Psoas muscle (tissue), 8 donors: ENCODE measurements around the gene ZFPL1. TPM values are rescaled to one million over a fixed set of nuclear protein-coding genes. Genes with fewer than 3 reads are reported as not detected.

ENCODE experiments used
- ATAC-seq, 4 donors: fragments of 200-7000 bp; cut with Tn5 transposase; one replicate each; pipeline ENCODE4 v1.9.1; 2020; ENCODE audit warnings: moderate library complexity in 3 of 4, mild to moderate bottlenecking in 2 of 4
- DNase-seq, 2 donors: peaks; one replicate each; pipeline ENCODE4 v3.0.0-alpha.2; 2020
- H3K27ac ChIP-seq: fragments of 200-600 bp; one replicate; pipeline ENCODE4 v1.8.0; 2022
- H3K27me3 ChIP-seq, 3 donors: fragments of 200-600 bp in 1 of 3; one replicate each; pipeline versions ENCODE4 v1.6.1 to v1.8.0; 2013 to 2022; ENCODE audit warnings: low read length in 2 of 3, mild to moderate bottlenecking in 2 of 3, moderate library complexity in 1 of 3; ENCODE audit not compliant: insufficient read depth in 3 of 3
- H3K36me3 ChIP-seq, 2 donors: fragments of 200-600 bp in 1 of 2; one replicate each; pipeline versions ENCODE4 v1.6.1 to v1.8.0; 2013 to 2022; ENCODE audit warnings: low read depth in 1 of 2, mild to moderate bottlenecking in 1 of 2, moderate library complexity in 1 of 2; ENCODE audit not compliant: insufficient read depth in 1 of 2
- H3K4me1 ChIP-seq: fragments of 200-600 bp; one replicate; pipeline ENCODE4 v1.8.0; 2022
- H3K4me3 ChIP-seq: fragments of 200-600 bp; one replicate; pipeline ENCODE4 v1.8.0; 2022; ENCODE audit warnings: mild to moderate bottlenecking
- H3K9me3 ChIP-seq: fragments of 200-600 bp; one replicate; pipeline ENCODE4 v1.8.0; 2022
- CTCF ChIP-seq: fragments of 200-600 bp; IDR thresholded peaks from one replicate; pipeline ENCODE4 v1.8.0; 2022; ENCODE audit warnings: antibody characterized with exemption
- WGBS, 3 donors: extraction: QIAGEN DNeasy Blood & Tissue Kit; methylation state at CpG; one replicate each; pipeline versions ENCODE4 v1.1.6 to v1.1.7; 2013; 5-methylcytosine and 5-hydroxymethylcytosine counted together
- intact Hi-C, 2 donors: fragments of 100-400 bp; cut with DNase I; formaldehyde crosslinking; loops; one replicate each; pipeline versions ENCODE4 v1.11.0 to v1.14.2; 2022
- polyA plus RNA-seq, 3 donors: library from polyadenylated mRNA; stranded (reverse); fragments of 200-250 nt; gene quantifications; one replicate each; pipeline ENCODE4 v1.2.3, GENCODE V29; 2013
- total RNA-seq, 4 donors: library from RNA; stranded (reverse); fragmentation: NEBNext Ultra II Directional in 2 of 4; extraction: Animal tissue kit (Norgen Biotek cat#: 25700) in 2 of 4; gene quantifications; one replicate each; pipeline versions ENCODE4 v1.2.1 to v1.2.4, GENCODE V29; 2021 to 2023
- donor health status: healthy with polysubstance abuse.
- donor health status: DM: no; HTN: no; CAD: no; lungs with moderate emphysema.
- donor health status: Bipolar disorder and iron deficiency.
- donor health status: healthy.
- donor health status: DM: yes; HTN: yes; CAD: no.
- donor health status: DM: no; HTN: no; CAD: no.
- donor health status: DM: no; HTN: no; CAD: no.
- donor health status: DM: yes; HTN: yes; CAD: no.

The ZFPL1 gene
- total and polyA plus RNA-seq, 7 donors = 22.1 to 55.9 (median 29.3) TPM

GRCh38 chr11:65067446-65067845 is 16.6 kb upstream of the ZFPL1 start:
- no peaks in the 10 kb centered on the region for H3K9me3 ChIP-seq
- H3K27ac ChIP-seq = no peak overlapping the region
- no peaks in the 10 kb centered on the region for H3K36me3 ChIP-seq
- no peak for ATAC-seq
- no peak for DNase-seq
- no peaks in the 10 kb centered on the region for H3K27me3 ChIP-seq
- intact Hi-C loops = no loop called here
- TF ChIP-seq CTCF = no peak
- H3K4me3 ChIP-seq = no peak overlapping the region
- WGBS, 3 donors = 73 to 80% (median 74%) methylated on average over 10 of the region's 10 CpGs
- no peaks in the 10 kb centered on the region for H3K4me1 ChIP-seq

- no peak overlapping the region for H3K27ac ChIP-seq
- H3K4me3 ChIP-seq = no peak overlapping the region
- no peaks in the 10 kb centered on the region for H3K4me1 ChIP-seq
- no peak for ATAC-seq
- no peak for TF ChIP-seq CTCF
- 64 to 70% (median 69%) methylated on average over 9 of the region's 9 CpGs for WGBS, 3 donors
- intact Hi-C loops = no loop called here
- no peaks in the 10 kb centered on the region for H3K27me3 ChIP-seq
- no peaks in the 10 kb centered on the region for H3K9me3 ChIP-seq
- DNase-seq = no peak
- no peaks in the 10 kb centered on the region for H3K36me3 ChIP-seq
Measured at GRCh38 chr11:65069217-65069616, 14.8 kb upstream of the ZFPL1 start.

- DNase-seq = no peak
- no peak overlapping the region for H3K4me3 ChIP-seq
- H3K4me1 ChIP-seq = no peaks in the 10 kb centered on the region
- H3K36me3 ChIP-seq = no peaks in the 10 kb centered on the region
- no peak for ATAC-seq
- no peak overlapping the region for H3K27ac ChIP-seq
- H3K27me3 ChIP-seq = no peaks in the 10 kb centered on the region
- TF ChIP-seq CTCF = no peak
- intact Hi-C loops = no loop called here
- no peaks in the 10 kb centered on the region for H3K9me3 ChIP-seq
- WGBS, 3 donors = 53 to 57% (median 55%) methylated on average over 4 of the region's 4 CpGs
Measured at GRCh38 chr11:65071907-65072630, 12.0 kb upstream of the ZFPL1 start.

GRCh38 chr11:65072631-65072966 is 11.4 kb upstream of the ZFPL1 start:
- no peaks in the 10 kb centered on the region for H3K9me3 ChIP-seq
- no peak overlapping the region for H3K4me3 ChIP-seq
- 54 to 74% (median 63%) methylated on average over 1 of the region's 1 CpG for WGBS, 3 donors
- no peak for ATAC-seq
- H3K4me1 ChIP-seq = no peaks in the 10 kb centered on the region
- intact Hi-C loops = no loop called here
- no peaks in the 10 kb centered on the region for H3K36me3 ChIP-seq
- no peak for TF ChIP-seq CTCF
- DNase-seq = no peak
- H3K27ac ChIP-seq = no peak overlapping the region
- H3K27me3 ChIP-seq = no peaks in the 10 kb centered on the region

GRCh38 chr11:65077451-65077850 is 6.6 kb upstream of the ZFPL1 start:
- DNase-seq (no peak), ATAC-seq (no peak)
- 67 to 74% (median 73%) methylated on average over 4 of the region's 4 CpGs for whole genome bisulfite sequencing, 3 donors
- Histone ChIP-seq H3K27me3 (no peaks in the 10 kb centered on the region), H3K4me3 (no peak overlapping the region), H3K36me3 (no peaks in the 10 kb centered on the region), H3K27ac (no peak overlapping the region), H3K9me3 (no peaks in the 10 kb centered on the region), H3K4me1 (no peaks in the 10 kb centered on the region)
- intact Hi-C loops = loop anchor here in 1 of 2 donors (5.0 kb wide), 1 partner anchor 55 kb away; no protein-coding TSS in a partner anchor
- no peak for TF ChIP-seq CTCF
